Ishikawa (cell line): Measurements from ENCODE around the gene JMJD7.
A peak's percentile ranks its signal among the peaks of the same experiment; 100 is the strongest.

Source experiments
- CEBPB ChIP-seq: IDR thresholded peaks from 2 replicates; pipeline ENCODE4 v1.6.1; 2012
- CREB1 ChIP-seq: IDR thresholded peaks from 2 replicates; pipeline ENCODE4 v1.6.1; 2012; ENCODE audit warnings: low read depth
- EGR1 ChIP-seq: IDR thresholded peaks from 2 replicates; pipeline ENCODE4 v1.6.1; 2012
- EP300 ChIP-seq: IDR thresholded peaks from 2 replicates; pipeline ENCODE4 v1.6.1; 2012; ENCODE audit warnings: borderline replicate concordance
- FOXM1 ChIP-seq: IDR thresholded peaks from 2 replicates; pipeline ENCODE4 v1.6.1; 2012; ENCODE audit warnings: low read depth, borderline replicate concordance
- NFIC ChIP-seq: IDR thresholded peaks from 2 replicates; pipeline ENCODE4 v1.6.1; 2012
- RAD21 ChIP-seq: IDR thresholded peaks from 2 replicates; pipeline ENCODE4 v1.6.1; 2012; ENCODE audit warnings: low read depth
- TAF1 ChIP-seq: IDR thresholded peaks from 2 replicates; pipeline ENCODE4 v1.6.1; 2012; ENCODE audit warnings: low read depth, mild to moderate bottlenecking
- TCF12 ChIP-seq: IDR thresholded peaks from 2 replicates; pipeline ENCODE4 v1.6.1; 2012; ENCODE audit warnings: low read depth
- TEAD4 ChIP-seq: IDR thresholded peaks from 2 replicates; pipeline ENCODE4 v1.6.1; 2012
- YY1 ChIP-seq: IDR thresholded peaks from 2 replicates; pipeline ENCODE4 v1.6.1; 2012; ENCODE audit warnings: low read depth
- ZBTB7A ChIP-seq: IDR thresholded peaks from 2 replicates; pipeline ENCODE4 v1.6.1; 2012; ENCODE audit warnings: low read depth
- TF ChIP-seq, protein P1 (sequence below): IDR thresholded peaks from 2 replicates; pipeline ENCODE4 v1.6.1; 2012
- TF ChIP-seq, protein P2 (sequence below): IDR thresholded peaks from 2 replicates; pipeline ENCODE4 v1.6.1; 2012

- TF ChIP-seq CREB1: no peak
- TF ChIP-seq EP300: peak; percentile 75; the same call in 1 of the 2 replicates
- no peak for TF ChIP-seq TAF1
- TF ChIP-seq, protein P1, sequence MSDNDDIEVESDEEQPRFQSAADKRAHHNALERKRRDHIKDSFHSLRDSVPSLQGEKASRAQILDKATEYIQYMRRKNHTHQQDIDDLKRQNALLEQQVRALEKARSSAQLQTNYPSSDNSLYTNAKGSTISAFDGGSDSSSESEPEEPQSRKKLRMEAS: peak; percentile 67
- TF ChIP-seq EGR1: no peak
- TF ChIP-seq CEBPB: peak; percentile 98
- TF ChIP-seq TCF12: peak; percentile 86
- TF ChIP-seq NFIC: peak; percentile 87
- 0 out of 2 replicates have a peak, but pooled peaks have one; percentile 47 for TF ChIP-seq ZBTB7A
- peak; percentile 68 for TF ChIP-seq TEAD4
- TF ChIP-seq, protein P2, sequence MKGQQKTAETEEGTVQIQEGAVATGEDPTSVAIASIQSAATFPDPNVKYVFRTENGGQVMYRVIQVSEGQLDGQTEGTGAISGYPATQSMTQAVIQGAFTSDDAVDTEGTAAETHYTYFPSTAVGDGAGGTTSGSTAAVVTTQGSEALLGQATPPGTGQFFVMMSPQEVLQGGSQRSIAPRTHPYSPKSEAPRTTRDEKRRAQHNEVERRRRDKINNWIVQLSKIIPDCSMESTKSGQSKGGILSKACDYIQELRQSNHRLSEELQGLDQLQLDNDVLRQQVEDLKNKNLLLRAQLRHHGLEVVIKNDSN: no peak
- no peak for TF ChIP-seq RAD21
- TF ChIP-seq YY1: peak; percentile 66; the same call in 1 of the 2 replicates
- 0 out of 2 replicates have a peak, but pooled peaks have one; percentile 25 for TF ChIP-seq FOXM1
These were observed 10.6 kb downstream of the JMJD7 start, which contains the start of gene PLA2G4B for GRCh38 chr15:41838400-41838897.
